NOMO-1 (cell line): ENCODE measurements around the gene BCAS4.

Experiments
- DNase-seq, 2 experiments: peaks; one replicate each; lab custom pipeline; 2025; ENCODE audit not compliant: unreplicated experiment in 2 of 2; lab: John Stamatoyannopoulos, UW

Gene BCAS4

DNA sequence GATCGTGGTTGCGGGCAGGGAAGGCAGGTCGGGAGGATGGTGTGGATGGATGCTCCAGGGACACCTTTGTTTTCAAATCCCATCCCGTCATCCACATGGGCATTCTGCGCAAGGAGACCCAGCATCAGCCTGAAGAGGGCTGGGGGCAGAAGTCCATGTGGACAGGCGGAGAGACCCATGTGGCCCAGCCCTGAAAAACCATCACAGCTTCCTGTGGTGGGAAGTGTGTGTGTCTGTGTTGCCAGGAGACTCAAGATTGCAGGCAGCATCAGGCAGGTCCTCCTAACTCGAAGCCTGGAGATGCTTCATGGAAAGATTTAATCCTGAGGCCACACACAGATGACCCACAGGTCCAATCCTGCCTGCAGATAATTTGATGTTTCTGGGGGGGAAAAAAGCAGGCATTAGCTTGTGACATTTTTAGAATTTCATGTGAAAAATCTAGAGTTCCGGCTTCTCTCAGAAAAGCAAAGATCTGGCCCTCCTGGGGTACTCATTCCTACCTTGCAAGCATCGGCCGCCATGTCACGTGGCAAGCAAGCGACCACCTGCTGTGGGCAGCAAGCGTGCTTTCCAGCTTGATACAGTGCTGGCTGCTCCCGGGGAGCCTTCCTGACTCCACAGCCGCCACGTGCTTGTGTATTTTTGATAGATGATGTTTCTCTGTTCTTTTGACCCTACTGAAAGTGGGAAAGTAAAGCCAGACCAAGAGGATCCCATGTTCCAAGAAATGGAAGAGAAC, 25.8 kb downstream of the BCAS4 start:
- no peak for DNase-seq

DNA sequence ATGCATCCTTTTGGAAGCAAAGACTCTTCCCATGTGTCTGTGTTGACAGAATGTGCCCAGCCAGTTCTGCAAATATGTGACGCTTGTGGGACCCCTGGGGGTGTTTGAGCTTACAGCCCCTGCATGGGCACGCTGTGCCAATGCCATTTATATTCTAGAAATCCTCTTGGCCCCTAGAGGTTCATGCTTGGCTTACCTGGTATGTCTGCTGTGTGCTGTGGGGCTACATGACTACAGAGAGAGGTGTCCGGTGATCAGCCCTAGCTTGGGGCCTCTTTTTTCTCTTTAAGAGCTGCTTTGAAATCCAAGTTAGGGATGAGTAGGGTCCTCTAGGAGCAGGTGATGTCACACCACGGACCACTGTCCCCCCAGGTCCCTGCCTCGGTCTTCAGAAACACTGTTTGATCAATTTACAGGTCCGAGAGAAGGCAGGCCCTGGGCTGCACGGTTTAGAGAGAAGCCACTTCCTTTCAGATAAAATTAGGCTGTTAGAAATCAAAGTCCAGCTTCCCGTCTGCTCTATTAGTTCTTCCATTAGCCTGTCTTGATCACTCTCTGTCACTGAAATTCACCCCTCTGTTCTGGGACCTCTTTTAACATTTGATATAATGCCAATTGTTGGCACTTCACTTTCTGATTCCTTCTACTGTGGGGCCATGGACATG, 26.5 kb downstream of the BCAS4 start:
- DNase-seq: no peak

DNA sequence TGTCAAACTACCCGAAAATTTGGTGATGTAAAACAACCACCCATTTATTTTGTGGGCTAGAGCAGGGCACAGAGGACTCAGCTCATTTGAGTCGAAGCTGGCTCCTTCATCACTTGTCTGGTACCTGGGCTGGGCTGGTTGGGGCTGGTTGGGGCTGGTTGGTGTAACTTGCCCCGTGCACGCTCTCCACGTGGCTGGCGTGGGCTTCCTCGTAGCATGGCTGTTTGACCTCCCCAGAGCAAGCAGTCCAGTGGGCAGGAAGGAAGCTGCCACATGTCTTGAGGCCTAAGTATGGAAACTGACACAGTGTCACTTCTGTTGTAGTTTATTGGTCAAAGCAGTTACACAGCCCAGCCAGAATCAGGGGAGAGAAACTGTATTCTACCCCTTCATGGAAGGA, 27.1 kb downstream of the BCAS4 start:
- DNase-seq: no peak

DNA sequence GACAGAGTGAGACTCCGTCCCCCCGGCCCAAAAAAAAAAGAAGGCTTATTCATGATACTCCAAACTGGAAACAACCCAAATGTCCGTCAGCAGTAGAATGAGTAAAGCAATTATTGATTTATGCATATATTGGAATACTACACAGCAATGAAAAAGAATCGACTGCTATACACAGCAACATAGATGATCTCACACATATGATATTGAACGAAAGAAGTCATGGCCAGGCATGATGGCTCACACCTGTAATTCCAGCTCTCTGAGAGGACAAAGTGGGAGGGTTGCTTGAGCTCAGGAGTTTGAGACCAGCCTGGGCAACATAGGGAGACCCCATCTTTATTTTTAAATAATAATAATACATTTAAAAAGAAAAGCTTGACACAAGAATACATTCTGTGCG, 28.5 kb downstream of the BCAS4 start:
- no peak for DNase-seq

DNA sequence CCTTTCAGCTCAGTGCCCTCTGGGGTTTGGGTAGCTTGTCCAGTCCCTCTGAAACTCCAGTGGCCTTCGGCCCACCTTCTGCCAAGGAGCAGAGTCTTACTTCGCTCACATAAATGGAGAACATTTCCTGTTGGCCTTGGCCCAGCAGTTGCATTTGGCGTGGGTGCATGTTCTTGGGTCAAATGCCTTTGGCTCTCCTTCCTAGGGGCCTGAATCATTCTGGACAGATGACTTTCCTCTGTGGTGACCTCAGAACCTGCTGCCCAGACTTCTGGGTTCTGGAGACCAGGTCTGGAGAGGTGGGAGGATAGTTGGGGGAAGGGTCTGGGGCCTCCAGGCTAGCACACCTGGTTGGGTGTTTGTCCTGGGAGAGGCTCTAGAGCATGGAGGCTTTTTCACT, 29.3 kb downstream of the BCAS4 start:
- DNase-seq: no peak

DNA sequence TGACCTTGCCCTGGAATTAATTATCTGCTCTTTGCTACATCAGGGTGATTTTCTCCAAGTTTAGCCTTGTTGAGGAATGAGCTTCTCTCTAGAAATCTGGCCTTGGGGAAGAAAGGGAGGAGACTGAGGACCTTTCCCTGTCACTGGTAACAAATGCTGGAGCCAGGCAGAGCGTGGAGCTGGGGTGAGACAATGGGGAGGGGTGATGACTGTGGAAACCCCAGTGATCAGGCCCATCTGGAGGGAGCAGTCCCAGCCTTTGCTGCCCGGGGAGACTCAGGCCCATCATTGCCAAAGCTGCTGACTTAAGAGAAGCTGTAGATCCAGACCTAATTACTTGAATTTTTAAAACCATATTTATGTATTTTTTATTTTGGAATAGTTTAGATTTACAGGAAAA, 31.3 kb downstream of the BCAS4 start:
- no peak for DNase-seq

DNA sequence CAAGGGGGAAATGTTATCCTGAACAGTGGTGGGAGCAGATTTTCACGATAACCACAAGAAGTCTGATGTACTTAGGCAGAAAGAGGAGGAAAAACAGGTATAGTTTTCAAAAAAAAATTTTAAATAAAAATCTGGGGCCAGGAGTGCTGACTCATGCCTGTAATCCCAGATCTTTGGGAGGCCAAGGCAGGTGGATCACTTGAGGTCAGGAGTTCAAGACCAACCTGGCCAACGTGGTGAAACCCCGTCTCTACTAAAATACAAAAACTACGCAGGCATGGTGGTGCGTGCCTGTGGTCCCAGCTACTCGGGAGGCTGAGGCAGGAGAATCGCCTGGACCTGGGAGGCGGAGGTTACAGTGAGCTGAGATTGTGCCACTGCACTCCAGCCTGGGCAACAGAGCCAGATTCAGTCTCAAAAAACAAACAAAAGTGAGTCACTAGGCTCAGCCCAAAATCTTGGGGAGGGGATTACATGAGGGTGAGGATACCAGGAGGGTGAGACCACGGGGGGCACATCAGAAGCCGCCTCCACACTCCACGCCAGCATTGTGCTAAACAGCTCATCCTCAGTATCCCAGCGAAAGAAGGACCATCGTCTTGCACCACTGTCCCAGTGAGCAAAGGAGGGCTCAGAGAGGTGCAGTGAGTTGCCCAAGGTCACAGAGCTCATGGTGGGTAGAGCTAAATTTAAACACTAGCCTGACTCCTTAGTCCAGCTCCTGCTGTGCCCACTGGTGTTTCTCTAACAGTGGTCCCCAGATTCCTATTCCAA, 33.7 kb downstream of the BCAS4 start:
- no peak for DNase-seq

DNA sequence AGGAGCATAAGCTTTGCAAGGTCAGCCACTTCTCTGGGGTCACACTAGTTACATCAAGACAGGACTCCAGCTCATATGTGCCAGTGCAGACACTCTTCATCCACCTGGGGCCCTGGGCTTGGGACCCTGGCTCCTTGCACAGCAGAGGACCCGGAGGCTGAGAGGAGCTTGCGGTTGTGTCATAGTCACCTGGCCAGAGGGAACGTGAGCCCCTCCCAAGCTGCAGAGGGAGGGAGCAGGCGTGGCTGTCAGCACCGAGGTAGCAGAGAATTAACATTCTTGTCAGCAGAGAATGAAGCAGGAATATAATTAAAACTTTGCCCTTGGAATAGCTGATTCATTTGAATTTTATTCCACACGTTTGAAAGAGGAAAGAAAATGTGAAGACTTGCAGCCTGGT, 36.8 kb downstream of the BCAS4 start:
- no peak for DNase-seq

DNA sequence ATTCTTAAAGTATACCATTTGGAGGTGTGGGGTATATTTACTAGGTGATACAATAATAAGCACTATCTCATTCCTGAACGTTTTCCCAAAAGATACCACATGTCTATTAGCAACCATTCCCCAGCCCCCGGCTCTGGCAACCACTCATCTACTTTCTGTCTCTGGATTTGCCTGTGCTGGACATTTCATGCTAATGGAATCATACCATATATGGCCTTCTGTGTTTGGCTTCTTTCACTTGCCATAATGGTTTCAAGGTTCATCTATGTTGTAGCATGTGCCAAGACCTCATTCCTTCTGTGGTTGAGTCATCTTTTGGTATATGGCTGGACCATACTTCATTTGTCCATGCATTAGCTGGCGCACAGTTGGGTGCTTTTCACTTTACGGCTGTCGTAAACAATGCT, 39.7 kb downstream of the BCAS4 start:
- no peak for DNase-seq

DNA sequence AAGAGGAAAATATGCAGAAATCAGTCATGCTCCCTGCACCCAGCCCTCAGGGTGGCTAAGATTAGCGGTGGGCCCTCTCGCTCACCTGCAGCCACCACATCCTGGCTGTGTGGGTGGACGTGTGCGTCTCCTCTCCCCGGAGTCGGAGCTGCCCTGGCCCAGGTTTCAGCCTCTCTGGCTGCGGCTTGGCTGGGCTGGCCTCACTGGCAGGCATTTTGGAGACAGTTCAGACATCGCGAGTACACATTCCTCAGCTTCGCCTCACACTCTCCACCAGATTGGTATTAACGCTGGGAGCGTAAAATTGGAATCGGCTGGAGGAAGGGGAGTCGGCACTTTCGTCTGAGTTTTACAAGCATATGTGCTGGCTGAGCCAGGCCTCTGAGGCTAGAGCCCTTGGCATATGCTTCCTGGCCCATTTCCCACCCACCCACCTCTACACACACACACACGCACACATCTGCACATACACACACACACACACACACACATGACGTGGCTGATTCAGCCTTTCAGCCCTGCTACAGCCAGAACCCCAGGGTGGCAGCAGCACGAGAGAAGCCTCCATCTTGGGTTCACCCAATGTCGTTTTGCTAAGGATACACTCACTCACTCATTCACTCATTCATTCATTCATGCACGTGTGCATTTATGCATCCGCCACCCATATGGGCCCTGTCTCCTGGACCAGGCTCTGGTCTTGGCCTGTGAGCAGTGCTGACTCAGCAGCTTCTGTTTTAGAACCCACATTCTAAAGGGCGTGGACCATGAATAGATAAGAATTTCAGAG, 42.9 kb downstream of the BCAS4 start:
- no peak for DNase-seq

DNA sequence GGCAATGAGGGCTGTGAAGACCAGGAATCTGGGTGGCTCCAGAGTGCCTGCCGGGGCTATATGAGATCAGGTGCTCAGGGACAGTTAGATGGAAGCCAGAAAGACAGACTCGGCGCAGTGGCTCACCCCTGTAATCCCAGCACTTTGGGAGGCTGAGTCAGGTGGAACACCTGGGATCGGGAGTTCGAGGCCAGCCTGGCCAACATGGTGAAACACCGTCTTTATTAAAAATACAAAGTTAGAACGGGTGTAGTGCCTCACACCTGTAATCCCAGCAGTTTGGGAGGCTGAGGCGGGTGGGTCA, 43.4 kb downstream of the BCAS4 start:
- DNase-seq: no peak

DNA sequence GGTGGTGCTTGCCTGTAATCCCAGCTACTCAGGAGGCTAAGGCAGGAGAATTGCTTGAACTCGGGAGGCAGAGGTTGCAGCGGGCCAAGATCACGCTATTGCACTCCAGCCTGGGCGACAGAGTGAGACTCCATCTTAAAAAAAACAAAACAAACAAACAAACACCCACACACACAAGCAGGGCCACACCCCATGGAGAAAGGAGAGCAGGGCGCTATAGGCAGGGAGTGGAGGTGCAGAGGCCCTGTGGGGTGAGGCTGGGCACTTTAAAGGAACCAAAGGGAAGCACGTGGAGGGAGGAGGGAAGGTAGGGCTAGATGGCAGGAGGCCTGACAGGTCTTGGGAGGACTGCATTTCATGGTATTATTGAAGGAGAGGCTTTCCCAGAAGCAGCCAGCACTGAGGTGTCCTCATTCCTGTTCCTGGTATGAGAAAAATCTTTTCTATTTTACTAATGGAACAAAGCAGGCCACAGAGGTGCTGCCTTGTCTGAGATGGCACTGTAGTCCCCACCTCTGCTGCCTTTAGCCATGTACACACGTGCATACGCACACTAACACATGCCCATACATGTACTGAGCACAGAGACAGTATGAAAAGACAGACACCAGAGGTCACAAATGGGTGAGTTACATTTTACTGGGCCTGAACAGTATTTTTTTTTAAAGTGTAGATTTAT, 44.0 kb downstream of the BCAS4 start:
- DNase-seq: no peak

DNA sequence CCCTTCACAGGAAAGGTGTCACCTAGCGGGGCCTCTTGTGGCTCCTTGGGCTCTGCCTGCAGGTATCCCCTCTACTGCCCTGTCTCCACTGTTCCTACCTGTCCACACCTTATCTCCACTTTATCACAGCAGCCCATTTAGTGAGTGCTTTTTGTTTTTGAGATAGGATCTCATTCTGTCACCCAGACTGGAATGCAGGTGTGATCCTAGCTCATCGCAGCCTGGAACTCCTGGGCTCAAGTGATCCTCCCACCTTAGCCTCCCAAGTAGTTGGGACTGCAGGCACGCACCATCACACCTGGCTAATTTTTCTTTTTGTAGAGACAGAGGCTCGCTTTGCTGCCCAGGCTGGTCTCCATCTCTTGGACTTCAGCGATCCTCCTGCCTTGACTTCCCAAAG, 48.0 kb downstream of the BCAS4 start:
- no peak for DNase-seq

DNA sequence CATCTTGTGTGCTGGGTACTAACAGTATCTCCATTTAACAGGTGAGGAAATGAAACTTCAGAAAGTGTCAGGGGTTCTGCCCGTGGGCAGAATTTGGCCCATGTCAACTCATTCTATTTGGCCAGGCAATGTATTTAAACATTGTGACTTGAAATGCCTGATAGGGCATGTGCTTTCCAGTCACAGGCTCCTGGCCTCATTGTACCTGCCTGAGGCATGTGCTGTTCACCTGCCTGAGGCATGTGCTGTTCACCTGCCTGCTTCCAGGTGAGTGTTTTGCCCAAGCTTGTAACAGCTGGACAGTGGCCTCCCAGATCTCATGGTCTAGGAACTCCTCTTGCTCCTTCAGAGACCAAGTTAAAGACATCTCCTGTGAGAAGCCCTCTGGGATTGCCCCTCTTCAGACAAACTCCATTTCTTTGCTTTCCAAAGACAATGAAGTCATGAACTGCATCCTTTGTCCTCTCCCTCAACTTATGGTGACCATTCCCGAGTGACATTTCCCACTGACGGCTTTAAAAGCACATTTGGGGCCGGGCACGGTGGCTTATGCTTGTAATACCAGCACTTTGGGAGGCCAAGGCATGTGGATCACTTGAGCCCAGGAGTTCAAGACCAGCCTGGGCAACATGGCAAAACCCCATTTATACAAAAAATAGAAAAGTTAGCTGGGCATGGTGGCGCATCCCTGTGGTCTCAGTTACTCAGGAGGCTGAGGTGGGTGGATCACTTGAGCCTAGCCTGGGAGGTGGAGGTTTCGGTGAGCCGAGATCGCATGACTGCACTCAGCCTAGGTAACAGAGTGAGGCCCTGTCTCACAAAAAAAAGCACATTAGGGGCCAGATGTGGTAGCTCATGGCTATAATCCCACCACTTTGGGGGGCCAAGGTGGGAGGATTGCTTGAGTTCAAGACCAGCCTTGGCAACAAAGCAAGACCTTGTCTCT, 48.7 kb downstream of the BCAS4 start:
- no peak for DNase-seq

DNA sequence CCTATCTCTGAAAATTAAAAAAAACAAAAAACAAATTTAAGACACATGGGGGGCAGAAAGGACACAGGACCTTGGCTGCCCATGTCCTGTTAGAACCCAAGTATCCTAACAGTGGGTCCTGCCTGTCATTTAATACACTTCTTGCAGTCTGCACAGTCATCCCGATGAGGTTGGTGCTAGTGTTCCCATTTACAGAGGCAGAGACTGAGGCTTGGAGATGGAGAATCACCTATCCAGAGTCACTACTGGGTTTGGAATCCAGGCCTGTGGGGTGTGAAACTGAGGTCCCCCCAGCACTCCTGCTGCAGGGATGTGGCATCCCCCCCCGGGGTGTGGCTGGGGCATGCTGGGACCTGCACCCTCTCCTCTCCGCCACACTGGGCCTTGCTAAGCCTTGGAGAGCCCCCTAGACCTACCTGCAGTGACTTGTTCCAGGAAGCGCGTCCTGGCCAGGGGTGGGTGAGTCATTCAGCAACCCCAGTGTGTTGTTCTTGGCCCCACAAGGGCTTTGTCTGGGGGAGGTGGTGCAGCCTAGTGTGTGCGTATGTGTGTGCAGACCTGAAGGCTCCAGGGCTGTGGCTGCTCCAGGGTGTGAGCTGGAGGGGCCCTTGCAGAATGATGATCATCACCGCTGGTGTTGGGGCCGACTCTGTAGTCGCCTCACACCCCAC, 49.7 kb downstream of the BCAS4 start:
- no peak for DNase-seq

DNA sequence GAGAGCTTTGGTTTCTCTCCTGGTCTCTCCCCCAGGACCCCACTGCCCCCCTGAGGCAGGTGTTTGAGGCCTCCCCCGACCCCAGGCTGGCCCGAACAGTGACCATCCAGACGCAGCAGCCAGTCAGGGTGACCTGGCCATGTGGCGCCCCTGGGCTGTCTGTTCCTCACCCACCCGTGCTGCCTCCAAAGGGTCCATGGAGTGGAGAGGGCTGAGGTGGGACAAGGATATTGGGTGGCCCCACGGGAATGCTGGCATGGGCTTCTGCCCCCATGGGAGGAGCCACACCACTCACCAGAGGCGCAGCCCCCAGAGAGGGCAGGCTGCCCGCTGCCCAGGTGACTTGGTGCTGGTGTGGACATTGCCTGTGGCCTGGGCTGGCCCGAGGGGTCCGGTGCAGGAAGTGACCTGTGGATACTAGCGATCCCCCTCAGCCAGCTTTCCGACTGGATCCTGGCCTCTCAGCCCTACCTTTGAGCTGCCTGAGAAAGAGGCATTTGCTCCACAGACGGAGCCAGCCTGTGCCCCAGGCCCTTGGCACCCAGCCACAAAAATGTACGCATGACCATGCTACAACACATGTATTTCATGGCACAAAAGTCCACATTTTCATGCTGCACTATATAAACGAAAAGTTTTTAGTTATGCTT, 50.8 kb downstream of the BCAS4 start:
- DNase-seq: no peak

DNA sequence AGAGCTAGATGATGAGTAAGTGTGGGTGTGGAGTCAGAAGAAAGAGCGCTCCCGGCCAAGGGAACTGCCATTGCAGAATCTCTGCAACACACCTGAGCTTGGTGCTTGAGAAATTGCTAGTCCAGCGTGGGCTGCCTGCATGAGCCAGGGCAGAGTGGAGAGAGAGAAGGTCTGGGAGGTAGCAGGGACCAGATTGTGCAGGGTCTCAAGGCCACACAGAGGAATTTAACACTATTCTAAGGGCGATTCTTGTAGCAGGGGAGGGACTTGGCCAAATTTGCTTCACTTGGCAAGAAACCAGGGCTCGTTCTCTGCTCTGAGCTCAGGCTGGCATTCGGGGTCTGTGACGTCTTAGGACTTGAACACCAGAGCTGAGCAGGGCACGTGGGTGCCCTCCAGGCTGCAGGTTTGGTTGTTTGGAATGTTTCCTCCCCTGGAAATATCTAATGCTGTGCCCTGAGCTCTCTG, 53.5 kb downstream of the BCAS4 start:
- no peak for DNase-seq

DNA sequence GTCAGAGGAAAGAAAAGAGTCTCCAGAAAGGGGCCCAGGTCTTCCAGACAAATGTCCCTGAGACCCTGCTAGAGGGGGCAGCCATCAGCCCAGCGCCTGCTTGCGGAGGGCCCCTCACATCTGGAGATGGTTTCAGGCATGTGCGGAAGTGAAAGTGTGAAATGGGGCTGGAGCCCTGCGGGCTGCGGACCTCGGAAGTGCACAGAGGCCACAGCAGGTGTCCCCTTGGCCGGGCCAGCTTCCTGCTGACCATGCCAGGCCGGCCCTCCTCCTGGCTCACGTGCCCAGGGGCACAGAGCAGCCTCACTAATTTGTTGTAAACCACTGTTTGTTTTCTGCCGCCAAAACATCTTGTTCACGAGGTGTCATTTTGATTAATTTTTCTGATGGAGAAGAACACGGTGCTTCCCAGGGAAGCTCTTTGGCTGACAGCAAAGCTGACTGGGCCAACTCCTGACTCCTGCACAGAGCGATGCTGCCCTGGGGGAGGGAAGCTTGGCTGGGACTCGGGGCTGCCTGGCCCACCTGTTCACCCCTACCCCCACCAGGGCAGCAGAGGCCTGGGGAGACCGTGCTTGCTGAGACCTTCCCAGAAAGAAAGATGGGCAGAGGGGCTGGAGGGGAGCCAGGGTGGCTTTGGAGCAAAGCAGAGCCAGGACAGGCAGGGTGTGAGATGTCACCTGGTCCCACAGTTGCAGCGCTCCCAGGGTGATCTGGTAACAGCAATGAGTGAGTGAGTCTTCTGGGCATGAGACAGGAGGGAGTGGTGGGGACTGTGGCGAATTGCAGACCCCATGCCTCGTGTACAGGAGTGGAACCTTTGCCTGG, 54.2 kb downstream of the BCAS4 start:
- peak; percentile 40 to 45 for DNase-seq
